HepG2 (cell line): ENCODE data around the gene MSGN1.

Source experiments
- EP300 ChIP-seq, 3 experiments: sonication (generic) in 1 of 3; formaldehyde crosslinking in 1 of 3; IDR thresholded peaks; 2 replicates each; pipeline versions ENCODE4 v1.5.1 to v1.6.1; 2011 to 2020; ENCODE audit warnings: low read depth in 2 of 3, low read length in 2 of 3, borderline replicate concordance in 1 of 3, improper control_type of control experiment in 1 of 3, mild to moderate bottlenecking in 1 of 3, missing genetic modification reagents in 1 of 3, moderate library complexity in 1 of 3
- ETS1 ChIP-seq: sonication (generic); formaldehyde crosslinking; IDR thresholded peaks from 2 replicates; pipeline ENCODE4 v1.4.0; 2020; ENCODE audit warnings: missing genetic modification reagents
- MAFK ChIP-seq, 2 experiments: IDR thresholded peaks in 1 of 2; conservative IDR thresholded peaks in 1 of 2; 2 replicates each; pipeline ENCODE4 v1.6.1; 2011; ENCODE audit warnings: improper control_type of control experiment in 2 of 2, low read length in 2 of 2
- MXI1 ChIP-seq: IDR thresholded peaks from 3 replicates; pipeline ENCODE4 v1.6.1; 2012; ENCODE audit warnings: low read depth, low read length, inconsistent platforms, borderline replicate concordance
- NFATC3 ChIP-seq: sonication (generic); formaldehyde crosslinking; IDR thresholded peaks from 2 replicates; pipeline ENCODE4 v1.5.1; 2020; ENCODE audit warnings: mild to moderate bottlenecking, missing genetic modification reagents
- POLR2A ChIP-seq, 2 experiments: IDR thresholded peaks; 2 replicates each; pipeline ENCODE4 v1.6.1; 2011; ENCODE audit warnings: low read depth in 2 of 2, low read length in 2 of 2, mild to moderate bottlenecking in 1 of 2, moderate library complexity in 1 of 2; ENCODE audit not compliant: insufficient read depth in 1 of 2
- YY1 ChIP-seq: IDR thresholded peaks from 2 replicates; pipeline ENCODE4 v1.6.1; 2011; ENCODE audit warnings: low read length, low read depth, moderate library complexity, mild to moderate bottlenecking; ENCODE audit not compliant: insufficient read depth, insufficient replicate concordance
- ZBTB8A ChIP-seq: sonication (generic); formaldehyde crosslinking; IDR thresholded peaks from 2 replicates; pipeline ENCODE4 v1.4.0; 2020; ENCODE audit warnings: mild to moderate bottlenecking, low read depth, missing genetic modification reagents, borderline replicate concordance
- ZNF207 ChIP-seq: fragments of 450-650 bp; IDR thresholded peaks from 2 replicates; pipeline ENCODE4 v1.6.1; 2016; ENCODE audit warnings: antibody characterized with exemption, borderline replicate concordance
- ZNF841 ChIP-seq: sonication (generic); formaldehyde crosslinking; IDR thresholded peaks from 2 replicates; pipeline ENCODE4 v1.8.1; 2023; ENCODE audit warnings: missing genetic modification reagents, borderline replicate concordance
- TF ChIP-seq, protein P1 (sequence below): sonication (generic); formaldehyde crosslinking; IDR thresholded peaks from 2 replicates; pipeline ENCODE4 v1.4.0; 2020; ENCODE audit warnings: missing genetic modification reagents, mild to moderate bottlenecking, borderline replicate concordance
- TF ChIP-seq, protein P2 (sequence below), 2 experiments: sonication (generic) in 1 of 2; formaldehyde crosslinking in 1 of 2; IDR thresholded peaks; 2 replicates each; pipeline versions ENCODE4 v1.5.1 to v1.6.1; 2011 to 2020; ENCODE audit warnings: borderline replicate concordance in 1 of 2, low read depth in 1 of 2, low read length in 1 of 2, mild to moderate bottlenecking in 1 of 2, missing genetic modification reagents in 1 of 2, moderate library complexity in 1 of 2

GRCh38 chr2:17804358-17804757 lies 11.9 kb upstream of the MSGN1 start:
- no peak for TF ChIP-seq ETS1 (CRISPR knock-in tag)
- no peak for TF ChIP-seq ZNF841
- TF ChIP-seq, protein P1, sequence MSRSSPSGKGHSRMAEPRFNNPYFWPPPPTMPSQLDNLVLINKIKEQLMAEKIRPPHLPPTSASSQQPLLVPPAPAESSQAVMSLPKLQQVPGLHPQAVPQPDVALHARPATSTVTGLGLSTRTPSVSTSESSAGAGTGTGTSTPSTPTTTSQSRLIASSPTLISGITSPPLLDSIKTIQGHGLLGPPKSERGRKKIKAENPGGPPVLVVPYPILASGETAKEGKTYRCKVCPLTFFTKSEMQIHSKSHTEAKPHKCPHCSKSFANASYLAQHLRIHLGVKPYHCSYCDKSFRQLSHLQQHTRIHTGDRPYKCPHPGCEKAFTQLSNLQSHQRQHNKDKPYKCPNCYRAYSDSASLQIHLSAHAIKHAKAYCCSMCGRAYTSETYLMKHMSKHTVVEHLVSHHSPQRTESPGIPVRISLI (CRISPR knock-in tag) = no peak
- TF ChIP-seq EP300 (IDR thresholded peaks at IDR 0.05; ENCODE audit: low read depth in 2 of 2, low read length in 2 of 2) = no peak
- no peak for TF ChIP-seq EP300 (CRISPR knock-in tag; IDR thresholded peaks at IDR 0.05; ENCODE audit: borderline replicate concordance)
- TF ChIP-seq NFATC3 (CRISPR knock-in tag) = no peak
- TF ChIP-seq ZBTB8A (CRISPR knock-in tag) = no peak
- TF ChIP-seq POLR2A (IDR thresholded peaks at IDR 0.05; ENCODE audit: insufficient read depth in 1 of 2, low read depth in 2 of 2, low read length in 2 of 2) = no peak
- TF ChIP-seq ZNF207 = no peak
- no peak for TF ChIP-seq MXI1
- TF ChIP-seq MAFK (conservative IDR thresholded peaks at IDR 0.05 in 1 of 2, IDR thresholded peaks at IDR 0.05 in 1 of 2; ENCODE audit: low read length in 2 of 2) = no peak
- TF ChIP-seq YY1 = no peak
- TF ChIP-seq, protein P2, sequence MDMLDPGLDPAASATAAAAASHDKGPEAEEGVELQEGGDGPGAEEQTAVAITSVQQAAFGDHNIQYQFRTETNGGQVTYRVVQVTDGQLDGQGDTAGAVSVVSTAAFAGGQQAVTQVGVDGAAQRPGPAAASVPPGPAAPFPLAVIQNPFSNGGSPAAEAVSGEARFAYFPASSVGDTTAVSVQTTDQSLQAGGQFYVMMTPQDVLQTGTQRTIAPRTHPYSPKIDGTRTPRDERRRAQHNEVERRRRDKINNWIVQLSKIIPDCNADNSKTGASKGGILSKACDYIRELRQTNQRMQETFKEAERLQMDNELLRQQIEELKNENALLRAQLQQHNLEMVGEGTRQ (IDR thresholded peaks at IDR 0.05; ENCODE audit: low read depth, low read length) = no peak
- TF ChIP-seq, protein P2 (CRISPR knock-in tag; IDR thresholded peaks at IDR 0.05; ENCODE audit: borderline replicate concordance) = no peak
